Activated naive CD8-positive, alpha-beta T cell treated with anti-CD3 and anti-CD28 coated beads, Interleukin-2, amount 10 ng/mL, durations not matched to agents 7 days and 5 days (primary cell): Measurements from ENCODE around the gene GCSAML. TPM values are rescaled to one million over a fixed set of nuclear protein-coding genes. Genes with fewer than 3 reads are reported as not detected.

Experiments used
- ATAC-seq: fragments of 150-1000 bp; cut with Tn5 transposase; one replicate; pipeline ENCODE4 v1.10.0; 2021; ENCODE audit warnings: low read depth, moderate library complexity
- POLR2A ChIA-PET: fragments of 350-600 bp; sonication (Branson Sonifier 250); formaldehyde crosslinking; loops from one replicate; lab custom pipeline; 2021; ENCODE audit warnings: antibody characterized with exemption; lab: Charles Lee
- DNase-seq: peaks from one replicate; pipeline ENCODE4 v3.0.0; 2021
- H3K27ac Mint-ChIP-seq: one replicate; pipeline ENCODE4 v1.8.0; 2022; ENCODE audit warnings: mild to moderate bottlenecking, mixed read lengths
- H3K27me3 Mint-ChIP-seq: one replicate; pipeline ENCODE4 v1.8.0; 2022; ENCODE audit warnings: mild to moderate bottlenecking, moderate library complexity, mixed read lengths
- H3K36me3 Mint-ChIP-seq: one replicate; pipeline ENCODE4 v1.8.0; 2021; ENCODE audit warnings: mild to moderate bottlenecking, mixed read lengths
- H3K4me1 Mint-ChIP-seq: one replicate; pipeline ENCODE4 v1.8.0; 2021; ENCODE audit warnings: mixed read lengths
- H3K4me3 Mint-ChIP-seq: one replicate; pipeline ENCODE4 v1.8.0; 2022; ENCODE audit warnings: mild to moderate bottlenecking, moderate library complexity, mixed read lengths
- H3K9me3 Mint-ChIP-seq: one replicate; pipeline ENCODE4 v1.8.0; 2021; ENCODE audit warnings: mixed read lengths
- total RNA-seq, 2 experiments: library from RNA; stranded (reverse); gene quantifications; one replicate each; pipeline ENCODE4 v1.2.3, GENCODE V29; 2021

GCSAML gene
- total RNA-seq, 2 experiments from 2014 or later = not detected

GRCh38 chr1:247605286-247605685, 56.4 kb downstream of the GCSAML start, which contains the start of gene OR2G3:
OR2G3 (plus strand) TSS chr1:247605586; CDS start chr1:247605586, 0 bp downstream.
- Mint-ChIP-seq H3K9me3 (no peaks in the 10 kb centered on the region), H3K27ac (no peak within 1 kb of the TSS), H3K4me1 (no peaks in the 10 kb centered on the region), H3K27me3 (peaks cover 2% of the 10 kb centered on the region), H3K36me3 (no peaks in the 10 kb centered on the region), H3K4me3 (no peak within 1 kb of the TSS)
- POLR2A ChIA-PET = no interaction called here
- DNase-seq (no peak), ATAC-seq (no peak)

- no peak for DNase-seq
- H3K36me3 Mint-ChIP-seq = no peaks in the 10 kb centered on the region
- H3K27me3 Mint-ChIP-seq = no peaks in the 10 kb centered on the region
- H3K9me3 Mint-ChIP-seq = no peaks in the 10 kb centered on the region
- no peaks in the 10 kb centered on the region for H3K4me1 Mint-ChIP-seq
- H3K4me3 Mint-ChIP-seq = no peak overlapping the region
- POLR2A ChIA-PET = no interaction called here
- H3K27ac Mint-ChIP-seq = no peak overlapping the region
- ATAC-seq = no peak
These were observed 64.5 kb downstream of the GCSAML start for GRCh38 chr1:247613405-247613804.

GRCh38 chr1:247614625-247615024, 65.7 kb downstream of the GCSAML start:
- Mint-ChIP-seq H3K9me3 (no peaks in the 10 kb centered on the region), H3K36me3 (no peaks in the 10 kb centered on the region), H3K27ac (no peak overlapping the region), H3K4me1 (no peaks in the 10 kb centered on the region), H3K4me3 (no peak overlapping the region), H3K27me3 (no peaks in the 10 kb centered on the region)
- POLR2A ChIA-PET = no interaction called here
- no peak for ATAC-seq
- DNase-seq = no peak

Other genes with a start within 250 kb of the GCSAML start
- gene ZNF496, start 217.3 kb upstream of the GCSAML start, total RNA-seq = 10 to 100 TPM; 25.9 to 26.6 TPM
- gene NLRP3, start 133.0 kb upstream of the GCSAML start, total RNA-seq = 1 to 10 TPM; 7.0 to 8.9 TPM
- gene OR2B11, start 91.0 kb upstream of the GCSAML start, total RNA-seq = not detected
- not detected for gene OR2C3, start 12.7 kb upstream of the GCSAML start, total RNA-seq
- gene OR2G2, start 39.2 kb downstream of the GCSAML start, total RNA-seq = not detected
- gene OR2G3, start 56.5 kb downstream of the GCSAML start, total RNA-seq = not detected
- not detected for gene OR13G1, start 130.6 kb downstream of the GCSAML start, total RNA-seq
- gene OR6F1, start 167.5 kb downstream of the GCSAML start, total RNA-seq = not detected
- not detected for gene OR14K1, start 189.5 kb downstream of the GCSAML start, total RNA-seq
- not detected for gene OR14A2, start 199.0 kb downstream of the GCSAML start, total RNA-seq
- not detected for gene OR1C1, start 211.4 kb downstream of the GCSAML start, total RNA-seq